G401.6 (cell line): Measurements from ENCODE around the gene SLC7A10.
"Not testable (repeated sequence)": the region's sequence is repeated elsewhere in the genome, so short reads cannot be mapped to it uniquely, and the experiment has no call there.

ENCODE experiments used
- FAIRE-seq: peaks from 2 replicates; lab custom pipeline; 2012; peaks lifted over from hg19 to GRCh38; lab: Jason Lieb, UNC

Gene SLC7A10

DNA sequence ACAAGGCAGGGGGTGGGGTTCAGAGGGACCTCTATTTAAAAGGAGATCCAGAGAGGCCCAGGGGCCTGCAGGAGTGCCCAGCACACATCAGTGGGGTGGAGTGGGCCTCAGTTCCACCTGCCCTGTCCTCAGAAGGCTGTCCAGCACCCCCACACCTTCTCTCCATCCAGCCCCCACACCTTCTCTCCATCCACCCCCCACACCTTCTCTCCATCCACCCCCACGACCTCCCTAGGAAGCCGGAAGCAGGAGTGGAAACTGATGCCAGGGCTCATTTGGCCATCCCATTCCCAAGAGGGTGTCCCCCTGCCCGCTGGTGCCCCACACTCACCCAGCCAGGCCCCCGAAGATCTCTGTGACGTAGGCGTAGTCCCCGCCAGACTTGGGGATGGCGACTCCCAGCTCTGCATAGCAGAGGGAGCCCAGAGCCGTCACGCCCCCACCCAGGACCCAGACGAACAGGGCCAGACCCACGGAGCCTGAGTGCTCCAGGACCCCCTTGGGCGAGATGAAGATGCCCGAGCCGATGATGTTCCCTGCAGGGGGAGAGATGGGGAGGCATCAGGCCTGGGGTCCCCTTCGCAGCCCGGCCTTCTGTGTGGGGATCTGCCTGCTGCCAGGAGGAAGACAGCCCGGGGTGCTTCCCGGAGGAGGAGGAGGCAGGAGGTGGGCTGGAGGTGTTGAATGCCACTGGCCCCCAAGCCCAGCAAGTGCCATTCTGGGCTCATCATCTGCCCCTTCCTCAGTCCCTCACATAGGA is 10.0 kb downstream of the SLC7A10 start:
- no peak for FAIRE-seq

DNA sequence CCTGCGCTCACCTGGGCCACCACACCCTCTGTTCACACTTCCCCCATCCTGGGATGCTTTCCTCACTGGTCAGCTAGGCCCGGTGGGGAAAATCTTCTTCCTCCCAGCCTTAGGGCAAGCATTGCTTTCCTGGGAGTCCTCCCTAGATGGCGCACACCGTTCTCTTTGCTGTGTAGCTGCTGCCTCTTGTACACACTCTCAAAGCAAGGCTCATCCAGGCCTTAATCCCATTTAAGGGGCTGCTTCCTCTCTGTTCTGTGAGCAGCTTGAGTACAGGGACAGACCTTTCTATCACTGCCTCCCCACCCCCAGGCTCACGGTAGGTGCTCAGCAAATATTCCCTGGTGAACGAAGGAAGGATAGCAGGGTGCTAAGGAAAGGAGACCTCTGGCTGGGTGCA is 11.1 kb downstream of the SLC7A10 start:
- no peak for FAIRE-seq

DNA sequence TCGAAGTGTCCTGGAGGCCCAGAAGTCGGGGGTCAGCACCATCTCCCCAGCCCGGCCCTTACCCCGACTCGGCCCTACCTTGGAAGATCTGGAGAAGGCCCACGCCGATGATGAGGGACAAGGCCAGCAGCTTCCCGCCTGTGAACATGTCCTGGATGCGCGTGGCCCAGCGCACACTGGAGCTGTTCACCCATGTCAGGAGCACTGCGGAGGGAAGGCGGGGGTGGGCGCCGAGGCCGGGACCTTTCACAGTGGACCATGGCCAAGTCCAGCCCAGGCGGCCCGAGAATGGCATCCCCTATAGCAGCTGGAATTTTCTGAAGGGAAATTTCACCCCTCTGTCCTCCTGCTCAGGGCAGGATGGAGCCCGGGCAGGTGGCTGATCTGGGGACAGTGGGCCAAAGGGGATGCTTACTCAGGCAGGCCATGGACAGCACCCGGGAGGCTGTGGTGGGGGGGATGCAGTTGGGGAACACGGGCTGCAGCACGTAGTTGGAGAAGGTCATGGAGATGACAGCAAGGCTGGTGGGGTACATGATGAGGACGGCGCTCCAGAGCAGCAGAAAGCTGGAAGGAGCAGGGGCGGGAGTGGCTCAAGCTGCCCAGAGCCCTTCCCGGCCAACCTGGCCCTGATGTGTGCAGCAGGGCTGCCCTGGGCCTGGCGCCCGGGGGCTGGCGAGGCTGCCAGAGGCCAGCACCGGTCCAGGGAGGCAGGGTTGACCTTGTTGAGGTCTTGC is 13.0 kb downstream of the SLC7A10 start:
- FAIRE-seq, result no peak

DNA sequence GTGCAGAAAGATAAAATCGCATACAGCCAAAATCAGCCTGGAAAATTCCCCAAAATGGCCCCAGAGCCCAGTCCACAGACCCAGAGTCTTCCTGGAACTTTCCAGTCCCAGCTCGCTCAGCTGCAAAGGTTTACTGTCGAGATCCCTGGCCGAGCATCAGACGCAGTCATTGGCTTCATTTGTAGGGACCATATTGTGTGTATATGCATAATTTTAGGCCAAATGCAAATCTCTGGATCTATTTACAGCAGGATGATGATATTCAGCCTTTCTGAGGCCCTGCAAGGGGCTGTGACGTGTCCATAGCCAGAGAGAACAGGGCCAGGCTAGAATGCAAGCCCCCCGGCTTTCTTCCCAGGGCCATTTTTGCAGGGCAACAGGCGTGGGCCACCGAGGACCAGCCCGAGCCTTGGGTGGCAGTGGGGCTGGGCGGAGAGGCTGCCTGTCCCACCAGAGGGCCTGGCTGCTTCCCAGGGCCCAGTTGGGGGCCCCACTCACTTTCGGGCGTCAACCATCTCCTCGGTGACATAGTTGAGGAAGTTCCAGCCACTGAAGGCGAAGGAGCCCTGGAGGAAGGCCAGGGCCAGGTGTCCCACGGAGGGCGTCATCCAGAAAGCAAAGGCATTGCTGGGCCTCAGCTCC is 13.7 kb downstream of the SLC7A10 start:
- no peak for FAIRE-seq

DNA sequence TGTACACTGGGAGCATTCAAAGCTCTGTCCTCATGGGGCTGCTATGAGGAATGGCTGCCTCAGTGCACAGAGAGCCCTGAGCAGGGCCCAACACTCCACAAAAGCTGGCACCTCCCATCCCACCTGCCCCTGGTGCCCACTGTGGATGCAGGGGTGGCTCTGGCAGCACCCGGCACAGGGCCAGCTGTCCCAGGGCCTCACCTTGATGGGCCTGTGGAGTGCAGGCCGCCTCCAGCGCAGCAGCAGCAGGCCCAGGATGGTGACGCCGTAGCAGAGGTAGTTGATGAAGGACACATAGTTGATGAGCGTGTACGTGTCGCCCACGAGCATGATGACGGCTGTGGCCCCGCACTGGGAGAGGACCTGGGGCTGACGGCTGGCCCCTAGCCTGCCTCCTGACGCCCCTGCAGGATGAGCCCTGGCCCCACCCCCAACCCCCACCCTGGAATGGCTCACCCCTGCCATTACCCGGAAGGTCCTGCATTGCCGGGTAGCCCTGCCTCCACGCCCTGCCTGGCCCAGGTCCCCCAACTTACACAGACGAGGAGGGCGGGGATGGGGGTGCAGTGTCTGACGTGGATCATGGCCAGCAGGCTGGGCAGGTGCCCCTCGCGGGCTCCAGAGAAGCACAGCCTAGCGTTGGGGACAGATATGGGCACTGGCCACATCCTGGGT is 15.2 kb downstream of the SLC7A10 start:
- FAIRE-seq, result no peak

DNA sequence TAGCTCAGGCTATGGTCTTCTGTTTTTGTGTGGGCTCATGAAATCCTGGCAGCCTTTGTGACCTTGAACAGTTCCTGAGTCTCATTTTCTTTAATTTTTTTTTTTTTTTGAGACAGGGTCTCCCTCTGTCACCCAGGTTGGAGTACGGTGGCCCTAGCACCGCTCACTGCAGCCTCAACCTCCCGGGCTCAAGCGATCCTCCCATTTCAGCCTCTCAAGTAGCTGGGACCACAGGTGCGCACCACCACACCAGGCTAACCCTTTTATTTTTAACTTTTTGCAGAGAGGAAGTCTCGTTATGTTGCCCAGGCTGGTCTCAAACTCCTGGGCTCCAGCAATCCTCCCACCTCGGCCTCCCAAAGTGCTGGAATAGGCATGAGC is 15.8 kb downstream of the SLC7A10 start:
- not testable (repeated sequence) for FAIRE-seq

DNA sequence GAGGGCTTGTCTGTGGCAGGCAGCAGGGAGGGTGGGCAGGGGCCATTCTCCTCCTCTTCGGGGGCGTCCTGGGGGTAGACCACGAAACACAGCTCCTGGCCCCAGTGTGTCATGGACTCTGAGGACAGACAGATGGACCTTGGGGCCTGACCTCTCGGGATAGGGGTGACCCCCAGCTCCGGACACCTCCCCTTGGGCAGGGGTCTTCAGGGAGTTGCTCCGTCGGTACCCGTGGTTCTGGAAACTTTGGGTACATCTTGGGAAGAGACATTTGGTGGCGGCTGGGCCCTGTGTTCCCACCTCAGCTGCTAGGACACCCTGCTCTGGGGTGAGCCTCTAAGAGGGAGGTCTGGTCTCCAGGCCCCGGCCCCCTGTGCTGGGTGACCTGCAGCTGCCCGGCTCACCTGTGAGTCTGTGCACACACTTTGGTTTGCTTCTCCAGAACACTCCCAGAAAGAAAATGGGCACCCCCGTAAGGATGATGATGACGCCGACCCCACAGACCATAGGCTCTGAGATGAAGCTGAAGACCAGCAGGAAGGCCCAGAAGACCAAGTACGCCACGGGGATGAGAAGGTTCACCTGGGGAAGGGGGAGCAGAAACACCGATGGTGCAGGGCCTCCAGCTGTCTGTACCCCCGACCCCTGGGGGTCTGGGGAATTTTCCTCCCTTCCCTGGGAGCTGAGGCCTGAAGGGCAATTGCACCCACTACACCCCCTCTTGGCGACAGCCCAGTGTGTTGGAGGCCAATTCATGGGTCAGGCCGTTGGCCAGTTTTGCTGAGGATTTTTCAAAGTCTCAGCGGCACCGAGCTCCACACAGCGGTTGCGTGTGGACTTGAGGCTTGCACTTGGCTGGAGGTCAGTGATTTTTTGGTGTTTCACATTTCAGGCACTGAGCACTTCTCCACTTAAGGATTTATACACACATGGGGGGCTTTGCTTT is 16.5 kb downstream of the SLC7A10 start:
- no peak for FAIRE-seq

DNA sequence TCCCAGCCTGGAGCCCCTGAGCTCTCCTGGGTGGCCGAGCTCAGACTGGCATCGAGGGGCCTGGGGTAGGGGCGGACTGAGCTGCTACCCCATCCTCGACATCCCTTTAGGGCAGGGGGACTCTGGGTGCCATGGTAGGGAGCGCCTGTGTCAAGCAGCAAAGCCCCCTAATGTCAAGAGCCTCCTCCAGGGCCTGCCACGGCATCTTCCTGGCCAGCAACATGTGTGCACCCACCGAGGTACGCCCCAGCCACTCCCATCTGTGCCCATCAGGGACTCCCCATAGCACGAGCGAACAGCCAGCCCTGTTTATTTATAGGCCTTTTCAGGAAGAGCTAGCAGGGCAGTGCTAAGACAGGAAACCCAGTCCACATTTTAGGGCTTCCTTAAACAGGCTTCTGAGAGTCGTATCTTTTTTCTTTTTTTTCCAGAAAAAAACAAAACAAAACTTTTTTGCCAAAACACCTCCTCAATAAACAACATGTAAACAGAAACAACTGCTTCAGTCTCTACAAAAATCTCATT is 17.2 kb downstream of the SLC7A10 start:
- FAIRE-seq, result no peak

DNA sequence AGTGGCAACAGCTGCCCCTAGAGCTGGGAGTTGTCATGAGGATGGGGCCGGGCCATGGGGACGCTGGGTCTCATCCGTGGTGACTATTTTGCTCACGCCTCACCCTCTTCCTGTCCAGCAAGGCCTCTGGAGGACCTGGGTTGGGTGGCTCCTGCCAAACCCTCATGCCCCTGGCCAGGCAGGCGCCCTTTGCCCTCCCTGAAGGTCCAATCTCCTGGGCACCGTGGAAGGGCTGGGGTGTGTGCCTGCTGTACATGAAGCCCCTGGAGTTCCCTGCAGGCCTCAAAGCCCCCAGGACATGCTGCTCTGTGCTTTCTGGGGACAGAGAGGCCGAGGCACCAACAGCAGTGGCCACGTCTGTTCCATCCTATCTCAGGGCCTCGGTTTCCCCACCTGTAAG is 17.7 kb downstream of the SLC7A10 start:
- FAIRE-seq, result no peak

DNA sequence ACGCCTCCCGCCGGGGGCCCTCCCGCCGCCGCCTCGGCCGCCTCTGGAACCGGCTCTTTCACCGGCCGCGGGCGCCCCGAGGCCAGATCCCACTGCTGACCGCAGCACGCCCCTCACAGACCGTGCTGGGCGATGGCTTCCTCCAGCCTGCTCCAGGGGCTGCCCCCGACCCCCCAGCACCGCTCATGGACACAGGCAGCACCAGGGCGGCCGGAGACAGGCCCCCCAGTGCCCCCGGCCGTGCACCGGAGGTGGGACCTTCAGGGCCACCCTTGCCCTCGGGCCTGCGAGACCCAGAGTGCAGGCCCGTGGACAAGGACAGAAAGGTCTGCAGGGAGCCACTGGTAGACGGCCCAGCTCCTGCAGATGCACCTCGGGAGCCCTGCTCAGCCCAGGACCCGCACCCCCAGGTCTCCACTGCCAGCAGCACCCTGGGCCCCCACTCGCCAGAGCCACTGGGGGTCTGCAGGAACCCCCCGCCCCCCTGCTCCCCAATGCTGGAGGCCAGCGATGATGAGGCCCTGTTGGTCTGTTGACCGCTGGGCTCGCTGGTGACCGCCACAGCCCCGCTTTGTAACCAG is 18.5 kb downstream of the SLC7A10 start:
- no peak for FAIRE-seq

DNA sequence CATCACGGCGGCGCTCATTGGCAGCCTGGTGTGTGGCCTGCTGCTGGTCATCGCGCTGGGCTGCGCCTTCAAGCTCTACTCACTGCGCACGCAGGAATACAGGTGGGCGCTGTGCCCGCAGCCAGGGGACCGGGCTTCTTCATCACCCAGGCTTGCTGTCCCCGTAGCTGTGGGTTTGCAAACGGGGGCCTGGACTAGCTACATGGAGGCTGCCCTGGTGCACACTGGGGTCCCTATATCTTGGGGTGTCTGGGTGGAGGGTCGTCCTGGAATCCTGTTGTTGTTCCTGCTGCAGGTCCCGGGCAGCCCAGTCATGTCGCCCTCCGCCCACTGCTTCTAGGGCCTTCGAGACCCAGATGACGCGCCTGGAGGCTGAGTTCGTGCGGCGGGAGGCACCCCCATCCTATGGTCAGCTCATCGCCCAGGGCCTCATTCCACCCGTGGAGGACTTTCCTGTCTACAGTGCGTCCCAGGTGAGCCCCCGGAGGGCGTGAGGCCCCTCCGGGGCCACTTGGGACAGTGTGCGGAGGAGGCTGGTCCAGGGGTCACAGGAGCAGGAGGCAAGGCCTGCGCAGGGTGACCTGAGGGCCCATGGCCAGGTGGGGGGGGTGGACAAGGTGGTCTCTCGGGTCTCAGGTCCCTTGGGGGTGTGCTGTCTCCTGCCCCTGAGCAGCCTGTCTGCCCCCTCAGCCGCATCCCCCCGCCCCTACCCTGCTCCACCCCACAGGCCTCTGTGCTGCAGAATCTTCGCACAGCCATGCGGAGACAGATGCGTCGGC is 19.2 kb downstream of the SLC7A10 start:
- FAIRE-seq, result no peak

DNA sequence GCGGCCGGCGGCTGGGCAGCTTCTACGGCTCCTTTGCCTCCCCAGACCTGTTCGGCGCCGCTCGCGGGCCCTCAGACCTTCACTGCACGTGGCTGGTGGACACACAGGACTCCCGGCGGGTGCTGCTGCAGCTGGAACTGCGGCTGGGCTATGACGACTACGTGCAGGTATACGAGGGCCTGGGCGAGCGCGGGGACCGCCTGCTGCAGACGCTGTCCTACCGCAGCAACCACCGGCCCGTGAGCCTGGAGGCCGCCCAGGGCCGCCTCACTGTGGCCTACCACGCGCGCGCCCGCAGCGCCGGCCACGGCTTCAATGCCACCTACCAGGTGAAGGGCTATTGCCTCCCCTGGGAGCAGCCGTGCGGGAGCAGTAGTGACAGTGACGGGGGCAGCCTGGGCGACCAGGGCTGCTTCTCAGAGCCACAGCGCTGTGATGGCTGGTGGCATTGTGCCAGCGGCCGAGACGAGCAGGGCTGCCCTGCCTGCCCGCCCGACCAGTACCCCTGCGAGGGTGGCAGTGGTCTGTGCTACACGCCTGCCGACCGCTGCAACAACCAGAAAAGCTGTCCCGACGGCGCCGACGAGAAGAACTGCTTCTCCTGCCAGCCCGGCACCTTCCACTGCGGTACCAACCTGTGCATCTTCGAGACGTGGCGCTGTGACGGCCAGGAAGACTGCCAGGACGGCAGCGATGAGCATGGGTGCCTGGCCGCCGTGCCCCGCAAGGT is 20.0 kb downstream of the SLC7A10 start:
- FAIRE-seq, result no peak

DNA sequence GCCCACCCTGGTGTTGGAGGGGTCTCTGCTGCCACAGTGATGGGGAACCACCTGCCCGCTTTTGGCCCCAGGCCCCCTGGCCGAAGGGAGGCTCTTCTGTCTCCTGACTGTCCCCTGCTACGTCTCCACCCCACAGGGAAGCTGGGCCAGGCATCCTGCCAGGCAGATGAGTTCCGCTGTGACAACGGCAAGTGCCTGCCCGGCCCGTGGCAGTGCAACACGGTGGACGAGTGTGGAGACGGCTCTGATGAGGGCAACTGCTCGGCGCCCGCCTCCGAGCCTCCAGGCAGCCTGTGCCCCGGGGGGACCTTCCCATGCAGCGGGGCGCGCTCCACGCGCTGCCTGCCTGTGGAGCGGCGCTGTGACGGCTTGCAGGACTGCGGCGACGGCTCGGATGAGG is 20.5 kb downstream of the SLC7A10 start:
- no peak for FAIRE-seq

DNA sequence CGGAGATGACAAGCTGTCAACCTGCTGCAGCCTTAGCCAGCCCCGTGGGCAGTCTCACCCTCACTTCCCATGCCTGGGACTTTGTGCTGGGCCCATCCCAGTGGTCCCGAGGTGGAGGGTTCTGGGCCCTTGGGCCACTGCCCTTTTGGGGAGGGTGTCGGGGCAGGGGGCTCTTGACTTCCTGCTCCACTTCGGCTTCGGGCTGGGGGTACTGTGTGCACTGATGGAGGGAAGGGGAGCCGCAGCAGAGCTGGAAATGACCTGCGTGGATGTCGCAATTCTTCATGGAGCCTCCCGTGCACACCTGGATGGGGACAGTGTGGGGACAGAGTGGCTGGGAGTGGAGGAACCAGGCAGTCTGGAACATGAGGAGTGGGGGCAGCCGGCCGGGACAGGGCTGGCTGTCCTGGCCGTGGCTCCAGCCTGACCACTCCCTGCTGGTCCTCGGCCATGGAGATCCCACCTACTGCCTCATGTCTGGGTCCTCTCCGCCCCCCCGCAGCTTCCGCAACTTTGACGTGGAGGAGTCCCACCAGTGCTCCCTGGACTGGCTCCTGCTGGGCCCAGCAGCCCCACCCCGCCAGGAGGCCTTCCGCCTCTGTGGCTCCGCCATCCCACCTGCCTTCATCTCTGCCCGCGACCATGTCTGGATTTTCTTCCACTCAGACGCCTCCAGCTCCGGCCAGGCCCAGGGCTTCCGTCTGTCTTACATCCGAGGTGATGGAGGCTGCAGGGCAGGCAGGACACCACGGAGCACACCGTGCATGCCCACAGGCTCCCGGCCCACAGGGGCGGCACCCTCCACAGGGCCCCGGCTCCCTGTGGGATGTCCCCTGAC is 21.3 kb downstream of the SLC7A10 start:
- no peak for FAIRE-seq

DNA sequence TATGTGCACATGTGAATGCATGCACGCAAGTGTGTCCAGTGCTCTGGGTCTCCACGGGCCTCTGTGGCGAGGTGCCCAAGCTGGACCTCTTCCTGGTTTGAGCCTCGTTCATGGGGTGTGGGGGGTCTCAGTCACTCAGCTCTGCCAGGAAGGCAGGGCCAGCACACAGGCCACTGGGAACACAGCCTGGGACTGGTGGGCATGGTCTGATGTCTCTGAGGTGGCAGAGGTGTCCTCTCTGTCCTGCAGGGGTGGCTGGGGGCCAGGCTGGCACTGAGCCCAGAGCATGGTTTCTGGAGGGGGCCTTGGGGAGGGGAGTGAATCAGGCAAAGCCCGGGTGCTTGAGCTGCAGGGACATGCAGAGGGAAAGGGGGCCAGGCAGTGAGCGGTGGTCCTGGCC is 22.1 kb downstream of the SLC7A10 start:
- no peak for FAIRE-seq

DNA sequence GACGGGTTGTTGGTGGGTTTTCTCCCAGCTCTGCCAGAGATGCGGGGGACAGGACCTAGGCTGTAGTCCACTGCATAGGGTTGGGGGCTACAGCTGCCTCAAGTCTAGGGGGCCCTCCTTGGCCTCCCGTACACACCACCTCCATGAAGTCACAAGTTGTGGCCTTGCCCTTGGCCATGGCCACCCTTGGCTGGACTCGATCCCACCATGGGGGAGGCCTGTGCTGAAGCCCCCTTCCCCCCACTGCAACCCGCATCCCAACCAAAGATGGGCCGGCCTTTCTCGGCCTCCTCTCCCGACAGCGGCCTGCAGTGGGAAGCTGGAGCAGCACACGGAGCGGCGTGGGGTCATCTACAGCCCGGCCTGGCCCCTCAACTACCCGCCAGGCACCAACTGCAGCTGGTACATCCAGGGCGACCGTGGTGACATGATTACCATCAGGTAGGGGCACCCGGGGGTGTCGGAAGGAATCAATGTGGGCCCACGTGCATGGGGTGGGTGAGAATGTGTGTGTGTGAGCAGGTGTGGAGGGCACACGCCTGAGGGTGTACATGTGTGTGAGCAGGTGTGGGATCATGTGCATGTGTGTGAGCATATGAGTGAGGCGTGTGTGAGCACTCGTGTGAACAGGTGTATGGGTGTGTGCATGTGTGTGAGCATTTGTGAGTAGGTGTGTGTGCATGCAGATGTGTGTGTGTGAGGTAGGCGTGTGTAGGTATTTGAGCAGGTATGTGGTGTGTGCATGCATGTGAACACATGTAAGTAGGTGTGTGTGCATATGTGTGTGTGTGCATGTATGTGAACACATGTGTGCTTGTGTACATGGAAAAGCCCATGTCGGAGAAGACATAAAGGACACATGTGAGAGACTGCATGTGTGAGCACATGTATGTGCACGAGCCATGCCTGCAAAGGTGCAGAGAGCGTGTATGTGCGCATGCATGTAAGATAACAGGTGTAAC is 22.8 kb downstream of the SLC7A10 start:
- FAIRE-seq, result no peak

DNA sequence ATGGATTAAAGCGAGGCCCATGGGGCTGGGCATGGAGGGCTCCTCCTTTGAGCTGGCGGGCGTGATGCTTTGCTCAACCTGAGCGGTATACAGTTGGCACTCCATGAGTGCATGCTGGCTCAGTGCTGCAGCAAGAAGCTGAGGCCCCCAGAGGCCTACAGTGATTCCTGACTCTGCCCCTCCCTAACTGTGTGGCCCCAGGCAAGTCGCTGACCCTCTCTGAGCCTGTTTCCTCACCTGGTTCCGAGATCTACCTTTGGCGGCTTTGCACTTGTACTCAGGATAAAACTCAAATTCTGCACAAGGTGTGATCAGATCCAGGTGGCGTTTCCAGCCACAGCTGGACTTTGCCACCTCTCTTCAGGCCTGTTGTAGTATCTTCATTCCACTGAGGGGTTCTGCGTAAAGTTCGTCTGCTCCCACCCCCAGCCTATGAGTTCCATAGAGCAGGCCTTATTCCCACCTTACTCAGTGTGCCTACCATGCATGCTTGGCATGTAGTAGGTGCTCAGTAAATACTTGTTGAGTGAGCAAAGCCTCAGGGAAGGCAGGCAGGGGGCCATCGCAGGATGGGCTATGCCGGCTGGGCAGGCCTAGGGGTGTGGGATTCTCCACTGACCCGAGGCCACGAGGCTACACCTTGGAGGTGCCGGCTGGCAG is 23.6 kb downstream of the SLC7A10 start:
- FAIRE-seq, result no peak
